Ovary (tissue), 9 donors: ENCODE results near the gene C1QL2. TPM values are rescaled to one million over a fixed set of nuclear protein-coding genes. Genes with fewer than 3 reads are reported as not detected.

Source experiments
- DNase-seq, 5 donors: peaks; one replicate each; pipeline ENCODE4 v3.0.0-alpha.2; 2019 to 2020
- H3K27ac ChIP-seq, 2 donors: fragments of 200-600 bp; one replicate each; pipeline versions ENCODE4 v1.5.1 to v1.8.0; 2019 to 2022
- H3K27me3 ChIP-seq: fragments of 200-600 bp; one replicate; pipeline ENCODE4 v1.8.0; 2022
- H3K36me3 ChIP-seq: fragments of 200-600 bp; sonication (generic); one replicate; pipeline ENCODE4 v1.5.1; 2019
- H3K4me1 ChIP-seq: one replicate; pipeline ENCODE4 v1.8.1; 2013; ENCODE audit warnings: mild to moderate bottlenecking, moderate library complexity; ENCODE audit not compliant: insufficient read depth
- H3K4me3 ChIP-seq: fragments of 200-600 bp; sonication (generic); one replicate; pipeline ENCODE4 v1.5.1; 2017
- H3K9me3 ChIP-seq, 2 donors: fragments of 200-600 bp in 1 of 2; sonication (generic) in 1 of 2; one replicate each; pipeline versions ENCODE4 v1.5.1 to v1.8.1; 2013 to 2019; ENCODE audit warnings: mild to moderate bottlenecking in 1 of 2, moderate library complexity in 1 of 2
- EP300 ChIP-seq: sonication (generic); formaldehyde crosslinking; IDR thresholded peaks from one replicate; pipeline ENCODE4 v1.6.1; 2017; ENCODE audit warnings: antibody characterized with exemption
- POLR2A ChIP-seq: fragments of 450-650 bp; IDR thresholded peaks from one replicate; pipeline ENCODE4 v1.6.1; 2017; ENCODE audit warnings: antibody characterized with exemption, mild to moderate bottlenecking, moderate library complexity
- WGBS, 3 donors: extraction: QIAGEN DNeasy Blood & Tissue Kit in 1 of 3; methylation state at CpG; one replicate each; pipeline versions ENCODE4 v1.1.5 to v1.1.7; 2013 to 2017; 5-methylcytosine and 5-hydroxymethylcytosine counted together
- intact Hi-C, 4 donors: fragments of 100-400 bp; cut with DNase I; formaldehyde crosslinking; loops; one replicate each; pipeline versions ENCODE4 v1.11.0 to v1.15.1; 2022 to 2023
- polyA plus RNA-seq, 2 donors: library from polyadenylated mRNA; stranded (reverse); fragments of 200-250 nt in 1 of 2; fragments of 350-450 nt in 1 of 2; fragmentation: Illumina TruSeq in 1 of 2; extraction: RNeasy Lipid Tissue Mini Kit (QIAGEN cat#74804) in 1 of 2; gene quantifications; one replicate each; pipeline ENCODE4 v1.2.3, GENCODE V29; 2013 to 2014
- total RNA-seq, 7 donors: library from RNA; depleted of rRNA in 2 of 7; stranded (reverse); fragments of >200 nt in 2 of 7; fragmentation: NEBNext Ultra II Directional in 3 of 7; extraction: Animal tissue kit (Norgen Biotek cat#: 25700) in 3 of 7; gene quantifications; one replicate each; pipeline versions ENCODE4 v1.1.0 to v1.2.4, GENCODE V29; 2016 to 2023
- TF ChIP-seq, protein P1 (sequence below), 3 donors: fragments of 450-650 bp in 2 of 3; fragments of 200-600 bp in 1 of 3; IDR thresholded peaks; one replicate each; pipeline versions ENCODE4 v1.5.1 to v1.8.0; 2016 to 2022; ENCODE audit warnings: antibody characterized with exemption in 3 of 3, mild to moderate bottlenecking in 1 of 3
- donor health status: DM: no; HTN: no; CAD: no; lungs with moderate emphysema.
- donor health status: DM: no; HTN: no; CAD: no.
- donor health status: Bipolar disorder and iron deficiency.
- donor health status: DM: yes; HTN: yes; CAD: no.
- donor health status: DM: no; HTN: no; CAD: no.
- donor health status: DM: yes; HTN: yes; CAD: no.

The C1QL2 gene
- total and polyA plus RNA-seq, 9 donors: 0.10 to 0.23 (median 0.17) TPM; not detected in 5

DNA sequence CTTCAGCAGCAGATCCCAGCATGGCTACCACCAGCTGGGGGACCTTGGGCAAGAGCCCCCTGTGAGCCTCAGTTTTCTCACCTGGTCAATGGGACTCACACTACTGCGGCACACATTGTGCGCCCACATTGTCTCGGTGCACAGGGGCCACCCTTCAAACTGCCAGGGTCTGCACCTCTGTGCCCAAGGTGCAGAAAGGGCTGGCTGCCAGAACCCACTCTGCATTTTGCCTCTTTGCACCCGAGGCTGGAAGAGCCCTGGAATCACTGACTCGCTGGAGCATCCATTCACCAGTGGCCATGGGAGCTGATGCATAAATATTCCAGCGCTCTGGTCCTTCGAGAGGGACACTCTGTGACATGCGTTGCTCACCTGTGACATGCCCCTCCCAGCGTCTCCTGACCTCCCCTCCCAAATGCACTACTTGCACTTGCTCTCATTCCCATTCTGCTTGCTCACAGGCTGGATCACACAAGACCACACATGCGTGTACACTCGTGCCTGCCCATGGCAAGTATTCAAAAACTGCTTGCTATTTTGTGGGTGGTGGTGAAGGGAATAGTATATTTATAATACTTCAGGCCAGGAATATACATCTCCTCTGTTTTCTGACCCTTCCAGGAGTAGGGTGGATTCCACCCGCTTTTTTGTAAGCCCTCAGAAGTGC is 18.8 kb upstream of the C1QL2 start:
- no peak overlapping the region for H3K27ac ChIP-seq
- no peaks in the 10 kb centered on the region for H3K27me3 ChIP-seq
- DNase-seq: no peak
- TF ChIP-seq, protein P1, sequence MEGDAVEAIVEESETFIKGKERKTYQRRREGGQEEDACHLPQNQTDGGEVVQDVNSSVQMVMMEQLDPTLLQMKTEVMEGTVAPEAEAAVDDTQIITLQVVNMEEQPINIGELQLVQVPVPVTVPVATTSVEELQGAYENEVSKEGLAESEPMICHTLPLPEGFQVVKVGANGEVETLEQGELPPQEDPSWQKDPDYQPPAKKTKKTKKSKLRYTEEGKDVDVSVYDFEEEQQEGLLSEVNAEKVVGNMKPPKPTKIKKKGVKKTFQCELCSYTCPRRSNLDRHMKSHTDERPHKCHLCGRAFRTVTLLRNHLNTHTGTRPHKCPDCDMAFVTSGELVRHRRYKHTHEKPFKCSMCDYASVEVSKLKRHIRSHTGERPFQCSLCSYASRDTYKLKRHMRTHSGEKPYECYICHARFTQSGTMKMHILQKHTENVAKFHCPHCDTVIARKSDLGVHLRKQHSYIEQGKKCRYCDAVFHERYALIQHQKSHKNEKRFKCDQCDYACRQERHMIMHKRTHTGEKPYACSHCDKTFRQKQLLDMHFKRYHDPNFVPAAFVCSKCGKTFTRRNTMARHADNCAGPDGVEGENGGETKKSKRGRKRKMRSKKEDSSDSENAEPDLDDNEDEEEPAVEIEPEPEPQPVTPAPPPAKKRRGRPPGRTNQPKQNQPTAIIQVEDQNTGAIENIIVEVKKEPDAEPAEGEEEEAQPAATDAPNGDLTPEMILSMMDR (IDR thresholded peaks at IDR 0.05): no peak
- no peak for TF ChIP-seq EP300
- TF ChIP-seq POLR2A: no peak
- 83 to 93% (median 87%) methylated on average over 12 of the region's 12 CpGs for WGBS, 3 donors
- intact Hi-C loops: no loop called here
- no peaks in the 10 kb centered on the region for H3K9me3 ChIP-seq
- no peaks in the 10 kb centered on the region for H3K4me1 ChIP-seq
- no peak overlapping the region for H3K4me3 ChIP-seq
- H3K36me3 ChIP-seq: no peaks in the 10 kb centered on the region

DNA sequence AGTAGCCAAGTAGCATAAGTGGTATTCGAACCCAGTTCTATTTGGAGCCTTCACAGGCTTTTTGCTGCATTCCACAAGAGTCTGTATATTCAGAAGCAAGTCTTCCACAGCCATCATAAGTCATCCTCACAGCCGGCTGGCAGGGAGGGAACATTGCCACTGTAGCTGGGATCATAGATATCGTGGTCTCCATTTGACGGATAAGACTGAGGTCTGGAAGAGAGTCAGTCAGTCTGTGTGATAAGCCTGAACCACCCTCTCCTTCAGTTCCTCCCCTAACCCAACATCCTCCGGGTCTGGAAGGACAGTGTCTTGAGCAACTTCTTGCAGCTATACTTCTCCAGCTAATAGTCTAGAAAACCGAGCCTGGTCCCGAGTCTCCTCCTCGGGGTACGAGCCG is 17.0 kb upstream of the C1QL2 start:
- WGBS, 3 donors: 72 to 78% (median 78%) methylated on average over 10 of the region's 10 CpGs
- TF ChIP-seq, protein P1 (IDR thresholded peaks at IDR 0.05): no peak
- no peak for TF ChIP-seq POLR2A
- no peak for TF ChIP-seq EP300
- no peaks in the 10 kb centered on the region for H3K36me3 ChIP-seq
- H3K9me3 ChIP-seq: no peaks in the 10 kb centered on the region
- DNase-seq: no peak
- no peaks in the 10 kb centered on the region for H3K27me3 ChIP-seq
- H3K27ac ChIP-seq: no peak overlapping the region
- no peak overlapping the region for H3K4me3 ChIP-seq
- no peaks in the 10 kb centered on the region for H3K4me1 ChIP-seq
- intact Hi-C loops: no loop called here

DNA sequence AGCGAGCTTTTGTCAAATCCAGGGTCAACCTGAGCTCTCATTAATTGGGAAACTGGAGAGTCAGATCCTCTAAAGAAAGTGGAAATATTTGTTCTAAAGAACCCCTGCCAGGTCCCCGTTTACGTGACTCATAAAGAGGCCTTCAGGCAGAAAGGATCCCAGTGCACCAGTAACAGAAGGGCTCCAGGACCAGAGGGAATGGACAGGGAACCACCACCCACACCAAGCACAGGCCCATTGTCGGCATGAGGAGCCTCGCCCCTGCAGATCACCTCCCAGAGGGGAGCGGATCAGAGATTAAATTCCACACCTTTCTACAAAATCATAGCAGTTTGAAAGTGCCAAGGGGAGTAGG is 16.4 kb upstream of the C1QL2 start:
- Histone ChIP-seq H3K4me3 (no peak overlapping the region), H3K36me3 (no peaks in the 10 kb centered on the region), H3K27ac (no peak overlapping the region), H3K9me3 (no peaks in the 10 kb centered on the region), H3K4me1 (no peaks in the 10 kb centered on the region), H3K27me3 (no peaks in the 10 kb centered on the region)
- DNase-seq: no peak
- intact Hi-C loops: no loop called here
- WGBS, 3 donors: 76 to 88% (median 83%) methylated on average over 6 of the region's 6 CpGs
- TF ChIP-seq, protein P1 (IDR thresholded peaks at IDR 0.05): no peak
- TF ChIP-seq EP300: no peak
- TF ChIP-seq POLR2A: no peak

DNA sequence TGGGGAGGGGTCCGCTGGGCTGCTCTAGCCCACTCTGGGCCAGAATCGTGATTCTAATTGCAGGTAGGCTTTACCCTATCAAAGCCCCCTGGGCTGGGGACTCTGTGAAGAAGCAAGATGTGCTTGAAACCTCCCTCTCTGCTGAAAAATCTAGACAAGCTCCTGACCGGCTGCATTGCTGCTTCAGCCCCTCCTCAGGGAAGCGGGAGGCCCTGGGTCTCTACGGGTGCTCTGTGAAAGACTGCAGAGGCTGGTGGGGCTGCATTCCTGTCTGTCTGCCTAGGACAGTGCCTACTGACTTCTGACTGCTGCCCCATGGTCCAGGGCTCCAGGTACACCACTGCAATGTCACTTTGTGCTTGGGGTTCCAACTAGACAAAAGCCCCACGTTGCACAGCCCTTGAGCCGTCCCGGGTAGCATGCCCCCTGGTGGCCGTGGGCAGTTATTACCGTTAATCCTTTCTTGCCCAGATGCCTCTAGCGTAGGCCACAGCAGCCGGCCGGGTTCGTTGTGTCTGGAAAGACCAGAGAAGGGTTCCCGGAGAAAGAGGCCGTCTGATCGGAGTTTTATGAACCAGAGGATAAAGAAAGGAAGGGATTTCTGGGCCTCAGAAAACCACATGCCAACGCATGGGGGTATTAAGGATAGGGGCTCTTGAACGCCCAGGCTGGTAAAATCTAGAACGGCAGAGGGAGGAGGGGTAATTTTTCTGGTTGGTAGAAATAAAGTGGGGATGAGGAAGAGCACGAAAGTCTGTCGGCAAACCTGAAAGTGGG is 15.9 kb upstream of the C1QL2 start:
- H3K27me3 ChIP-seq: no peaks in the 10 kb centered on the region
- no peak overlapping the region for H3K27ac ChIP-seq
- intact Hi-C loops: no loop called here
- no peaks in the 10 kb centered on the region for H3K4me1 ChIP-seq
- H3K9me3 ChIP-seq: no peaks in the 10 kb centered on the region
- TF ChIP-seq, protein P1 (IDR thresholded peaks at IDR 0.05): no peak
- TF ChIP-seq EP300 (no peak), POLR2A (no peak)
- no peak overlapping the region for H3K4me3 ChIP-seq
- WGBS, 3 donors: 66 to 67% (median 67%) methylated on average over 22 of the region's 22 CpGs
- no peaks in the 10 kb centered on the region for H3K36me3 ChIP-seq
- no peak for DNase-seq
